DMS114 treated with DMSO at 0.1 percent for 48 hours (cell line): ENCODE data around the gene RHOD.

Experiments used
- DNase-seq: peaks from one replicate; lab custom pipeline; 2025; ENCODE audit not compliant: unreplicated experiment; lab: John Stamatoyannopoulos, UW

Gene RHOD

GRCh38 chr11:67114275-67114896 is 57.7 kb downstream of the RHOD start:
- no peak for DNase-seq

GRCh38 chr11:67116758-67117105 is 60.1 kb downstream of the RHOD start:
- DNase-seq, result no peak

- DNase-seq, result peak; percentile 86
Observed at GRCh38 chr11:67117176-67117575, 60.5 kb downstream of the RHOD start.

GRCh38 chr11:67117672-67118180 is 61.1 kb downstream of the RHOD start:
- DNase-seq, result no peak

- no peak for DNase-seq
Observed at GRCh38 chr11:67118181-67118766, 61.6 kb downstream of the RHOD start.

- peak; percentile 100 for DNase-seq
Observed at GRCh38 chr11:67118801-67119584, 62.3 kb downstream of the RHOD start, which contains the start of gene KDM2A. Gene KDM2A (plus strand): TSS chr11:67119263. CDS start chr11:67121317, 2,054 bp downstream.

GRCh38 chr11:67119585-67120391 is 63.1 kb downstream of the RHOD start:
- DNase-seq, result no peak

GRCh38 chr11:67120456-67120855 is 63.8 kb downstream of the RHOD start:
- DNase-seq, result no peak

GRCh38 chr11:67120881-67121710 is 64.4 kb downstream of the RHOD start:
- peak; percentile 88 for DNase-seq
